ENCODE data around the gene SPATA2.

GRCh38 chr20:49924247-49924646 lies 8.9 kb upstream of the SPATA2 start:
- TF ChIP-seq EGR1 (IDR thresholded peaks at IDR 0.05; ENCODE audit: borderline replicate concordance, low read depth, low read length) (no peak), POLR2AphosphoS5 (IDR thresholded peaks at IDR 0.05; ENCODE audit: low read depth, low read length) (no peak), CTCF (IDR thresholded peaks at IDR 0.05; ENCODE audit: control extremely low read depth in 1 of 3, insufficient read depth in 1 of 3, low read depth in 1 of 3, low read length in 3 of 3) (no peak), EP300 (IDR thresholded peaks at IDR 0.05; ENCODE audit: borderline replicate concordance in 1 of 2, low read depth in 2 of 2, low read length in 2 of 2) (no peak), SRF (IDR thresholded peaks at IDR 0.05; ENCODE audit: low read depth, low read length) (no peak), MAX (IDR thresholded peaks at IDR 0.05) (no peak), POLR2A (IDR thresholded peaks at IDR 0.05; ENCODE audit: control extremely low read depth in 1 of 2, low read depth in 2 of 2, low read length in 2 of 2) (no peak), ATF2 (IDR thresholded peaks at IDR 0.05; ENCODE audit: low read length) (no peak), TAF1 (IDR thresholded peaks at IDR 0.05; ENCODE audit: low read depth, low read length) (no peak), POU5F1 (IDR thresholded peaks at IDR 0.05; ENCODE audit: low read depth, low read length) (no peak), ZNF274 (IDR thresholded peaks at IDR 0.05; ENCODE audit: borderline replicate concordance, extremely low read depth, low read length) (no peak)
- TF ChIP-seq, protein P1, sequence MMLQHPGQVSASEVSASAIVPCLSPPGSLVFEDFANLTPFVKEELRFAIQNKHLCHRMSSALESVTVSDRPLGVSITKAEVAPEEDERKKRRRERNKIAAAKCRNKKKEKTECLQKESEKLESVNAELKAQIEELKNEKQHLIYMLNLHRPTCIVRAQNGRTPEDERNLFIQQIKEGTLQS (IDR thresholded peaks at IDR 0.05; ENCODE audit: insufficient read depth, low read depth, low read length), result no peak

Measured in H1 (cell line).